HEK293 (cell line): ENCODE measurements around the gene FHAD1.

Source experiments
- ELK4 ChIP-seq: IDR thresholded peaks from 2 replicates; pipeline ENCODE4 v1.6.1; 2011; ENCODE audit warnings: mild to moderate bottlenecking, low read depth, low read length, borderline replicate concordance
- FEZF1 ChIP-seq: fragments of 450-650 bp; formaldehyde crosslinking; IDR thresholded peaks from 2 replicates; pipeline ENCODE4 v1.5.1; 2016; ENCODE audit warnings: missing biosample characterization, missing genetic modification characterization
- GLI2 ChIP-seq: fragments of 450-650 bp; formaldehyde crosslinking; IDR thresholded peaks from 2 replicates; pipeline ENCODE4; 2017; ENCODE audit warnings: missing biosample characterization, missing genetic modification characterization, low read depth, borderline replicate concordance
- INSM2 ChIP-seq: fragments of 450-650 bp; formaldehyde crosslinking; IDR thresholded peaks from 2 replicates; pipeline ENCODE4 v1.5.1; 2016; ENCODE audit warnings: missing biosample characterization, missing genetic modification characterization
- PBX3 ChIP-seq: sonication (generic); formaldehyde crosslinking; IDR thresholded peaks from 2 replicates; pipeline ENCODE4 v1.8.1; 2022; ENCODE audit warnings: mild to moderate bottlenecking, moderate library complexity, missing genetic modification reagents
- PRDM1 ChIP-seq: fragments of 450-650 bp; formaldehyde crosslinking; IDR thresholded peaks from 2 replicates; pipeline ENCODE4; 2016; ENCODE audit warnings: missing biosample characterization, missing genetic modification characterization
- SP7 ChIP-seq: fragments of 450-650 bp; formaldehyde crosslinking; IDR thresholded peaks from 2 replicates; pipeline ENCODE4 v1.5.1; 2016; ENCODE audit warnings: missing biosample characterization, missing genetic modification characterization
- ZBTB21 ChIP-seq: fragments of 450-650 bp; formaldehyde crosslinking; IDR thresholded peaks from 2 replicates; pipeline ENCODE4 v1.5.1; 2017; ENCODE audit warnings: missing biosample characterization, missing genetic modification characterization
- ZBTB7A ChIP-seq: fragments of 450-650 bp; formaldehyde crosslinking; IDR thresholded peaks from 2 replicates; pipeline ENCODE4 v1.5.1; 2016; ENCODE audit warnings: low read depth, missing biosample characterization, missing genetic modification characterization
- ZBTB8A ChIP-seq: fragments of 450-650 bp; formaldehyde crosslinking; IDR thresholded peaks from 2 replicates; pipeline ENCODE4 v1.5.1; 2016; ENCODE audit warnings: missing biosample characterization, missing genetic modification characterization
- ZEB2 ChIP-seq: fragments of 450-650 bp; formaldehyde crosslinking; IDR thresholded peaks from 2 replicates; pipeline ENCODE4 v1.5.1; 2016; ENCODE audit warnings: missing biosample characterization, missing genetic modification characterization
- ZNF112 ChIP-seq: fragments of 450-650 bp; formaldehyde crosslinking; IDR thresholded peaks from 2 replicates; pipeline ENCODE4 v1.5.0; 2017; ENCODE audit warnings: missing biosample characterization, missing genetic modification characterization
- ZNF121 ChIP-seq: fragments of 450-650 bp; formaldehyde crosslinking; IDR thresholded peaks from 2 replicates; pipeline ENCODE4 v1.5.1; 2016; ENCODE audit warnings: missing biosample characterization, missing genetic modification characterization
- ZNF138 ChIP-seq: fragments of 450-650 bp; formaldehyde crosslinking; IDR thresholded peaks from 2 replicates; pipeline ENCODE4 v1.5.1; 2016; ENCODE audit warnings: missing biosample characterization, missing genetic modification characterization, borderline replicate concordance
- ZNF23 ChIP-seq: fragments of 450-650 bp; formaldehyde crosslinking; IDR thresholded peaks from 2 replicates; pipeline ENCODE4 v1.5.1; 2016; ENCODE audit warnings: missing biosample characterization, missing genetic modification characterization, borderline replicate concordance
- ZNF248 ChIP-seq: fragments of 450-650 bp; formaldehyde crosslinking; IDR thresholded peaks from 2 replicates; pipeline ENCODE4 v1.5.1; 2017; ENCODE audit warnings: missing biosample characterization, missing genetic modification characterization
- ZNF335 ChIP-seq: fragments of 450-650 bp; formaldehyde crosslinking; conservative IDR thresholded peaks from 2 replicates; pipeline ENCODE4 v1.5.1; 2016; ENCODE audit warnings: missing biosample characterization, missing genetic modification characterization
- ZNF350 ChIP-seq: fragments of 450-650 bp; formaldehyde crosslinking; IDR thresholded peaks from 2 replicates; pipeline ENCODE4 v1.5.0; 2017; ENCODE audit warnings: missing biosample characterization, mild to moderate bottlenecking, missing genetic modification characterization
- ZNF394 ChIP-seq: fragments of 450-650 bp; formaldehyde crosslinking; IDR thresholded peaks from 2 replicates; pipeline ENCODE4 v1.5.1; 2016; ENCODE audit warnings: missing biosample characterization, missing genetic modification characterization, mild to moderate bottlenecking, moderate library complexity, borderline replicate concordance
- ZNF433 ChIP-seq: fragments of 450-650 bp; formaldehyde crosslinking; IDR thresholded peaks from 2 replicates; pipeline ENCODE4 v1.5.1; 2016; ENCODE audit warnings: missing biosample characterization, missing genetic modification characterization, low read depth
- ZNF518A ChIP-seq: fragments of 450-650 bp; formaldehyde crosslinking; conservative IDR thresholded peaks from 2 replicates; pipeline ENCODE4 v1.5.1; 2016; ENCODE audit warnings: low read depth, missing biosample characterization, missing genetic modification characterization
- ZNF571 ChIP-seq: fragments of 450-650 bp; formaldehyde crosslinking; IDR thresholded peaks from 2 replicates; pipeline ENCODE4 v1.5.0; 2017; ENCODE audit warnings: missing biosample characterization, missing genetic modification characterization
- ZNF610 ChIP-seq: fragments of 450-650 bp; formaldehyde crosslinking; IDR thresholded peaks from 2 replicates; pipeline ENCODE4 v1.5.1; 2016; ENCODE audit warnings: missing biosample characterization, missing genetic modification characterization, borderline replicate concordance
- ZNF664 ChIP-seq: fragments of 450-650 bp; formaldehyde crosslinking; IDR thresholded peaks from 2 replicates; pipeline ENCODE4 v1.5.1; 2016; ENCODE audit warnings: missing biosample characterization, missing genetic modification characterization
- ZNF692 ChIP-seq: fragments of 450-650 bp; formaldehyde crosslinking; IDR thresholded peaks from 2 replicates; pipeline ENCODE4 v1.5.1; 2016; ENCODE audit warnings: missing biosample characterization, missing genetic modification characterization
- ZNF701 ChIP-seq: fragments of 450-650 bp; formaldehyde crosslinking; IDR thresholded peaks from 2 replicates; pipeline ENCODE4 v1.5.1; 2016; ENCODE audit warnings: missing biosample characterization, missing genetic modification characterization
- ZNF785 ChIP-seq: fragments of 450-650 bp; formaldehyde crosslinking; IDR thresholded peaks from 2 replicates; pipeline ENCODE4 v1.5.1; 2016; ENCODE audit warnings: missing biosample characterization, missing genetic modification characterization
- ZNF830 ChIP-seq: fragments of 450-650 bp; IDR thresholded peaks from 2 replicates; pipeline ENCODE4 v1.5.0; 2018; ENCODE audit warnings: missing biosample characterization, missing genetic modification characterization, low read depth, mild to moderate bottlenecking, moderate library complexity
- ZSCAN16 ChIP-seq: fragments of 450-650 bp; formaldehyde crosslinking; IDR thresholded peaks from 2 replicates; pipeline ENCODE4 v1.5.1; 2016; ENCODE audit warnings: missing biosample characterization, missing genetic modification characterization
- ZSCAN23 ChIP-seq: fragments of 450-650 bp; formaldehyde crosslinking; IDR thresholded peaks from 2 replicates; pipeline ENCODE4 v1.5.1; 2016; ENCODE audit warnings: missing biosample characterization, missing genetic modification characterization

The FHAD1 gene

GRCh38 chr1:15246960-15247614 lies at the start of gene FHAD1 (continued):
- TF ChIP-seq ZNF518A = no peak
- no peak for TF ChIP-seq ZNF571 (tag by site-specific recombination)
- peak; percentile 6; the same call in 1 of the 2 replicates for TF ChIP-seq GLI2 (tag by site-specific recombination)
- no peak for TF ChIP-seq ZNF433 (tag by site-specific recombination)
- no peak for TF ChIP-seq ZNF138
- TF ChIP-seq ZNF701 = no peak
- TF ChIP-seq ZNF248 (tag by site-specific recombination) = no peak
- peak; percentile 58 for TF ChIP-seq ZNF335 (tag by site-specific recombination)
- no peak for TF ChIP-seq ELK4
- no peak for TF ChIP-seq ZNF664 (tag by site-specific recombination)
- peak; percentile 36; the same call in 1 of the 2 replicates for TF ChIP-seq ZEB2
- no peak for TF ChIP-seq ZBTB7A
- TF ChIP-seq SP7 = peak; percentile 63; the same call in 1 of the 2 replicates
- TF ChIP-seq ZNF112 (tag by site-specific recombination) = no peak
- no peak for TF ChIP-seq ZNF394
- TF ChIP-seq PBX3 (CRISPR knock-in tag) = no peak
- TF ChIP-seq ZNF121 (tag by site-specific recombination) = peak; percentile 80; the same call in 1 of the 2 replicates
- TF ChIP-seq ZNF785 (tag by site-specific recombination) = no peak
- no peak for TF ChIP-seq FEZF1
- 0 out of 2 replicates have a peak, but pooled peaks have one; percentile 13 for TF ChIP-seq ZNF692 (tag by site-specific recombination)
- TF ChIP-seq ZNF23 (tag by site-specific recombination) = no peak
- TF ChIP-seq ZBTB8A (tag by site-specific recombination) = peak; percentile 14; the same call in 1 of the 2 replicates
- TF ChIP-seq ZNF610 (tag by site-specific recombination) = no peak
- no peak for TF ChIP-seq ZNF830 (tag by site-specific recombination)
- TF ChIP-seq ZBTB21 = no peak
- no peak for TF ChIP-seq PRDM1 (tag by site-specific recombination)
- TF ChIP-seq ZSCAN16 (tag by site-specific recombination) = no peak
- TF ChIP-seq ZNF350 (tag by site-specific recombination) = no peak
- TF ChIP-seq INSM2 (tag by site-specific recombination) = no peak
- TF ChIP-seq ZSCAN23 (tag by site-specific recombination) = no peak; the same call in 1 of the 2 replicates
